Measurements from ENCODE around the gene PHTF1.
"Not testable (repeated sequence)": the region's sequence is repeated elsewhere in the genome, so short reads cannot be mapped to it uniquely, and the experiment has no call there.

The PHTF1 gene

GRCh38 chr1:113770031-113770430 lies 10.7 kb upstream of the PHTF1 start:
- no peak for FAIRE-seq

DNA sequence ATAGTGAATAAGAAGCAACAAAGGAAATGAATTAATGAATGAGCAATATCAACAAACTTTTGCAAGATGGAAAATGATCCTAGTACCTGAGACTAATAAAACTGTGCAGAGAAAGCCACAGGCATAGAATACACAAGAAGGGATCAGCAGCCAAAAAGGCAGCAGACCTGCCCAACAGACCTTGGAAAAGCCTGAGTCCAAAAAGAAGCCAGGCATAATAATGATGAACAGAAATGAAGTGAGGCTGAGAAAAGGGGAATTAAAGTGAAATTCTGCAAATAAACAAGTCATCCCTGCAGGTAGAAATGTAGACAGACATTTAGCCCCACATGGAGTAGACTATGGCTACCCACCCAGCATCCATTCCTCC lies 10.3 kb upstream of the PHTF1 start:
- FAIRE-seq = no peak

- FAIRE-seq = no peak
These were observed 9.8 kb upstream of the PHTF1 start for GRCh38 chr1:113768916-113769600.

DNA sequence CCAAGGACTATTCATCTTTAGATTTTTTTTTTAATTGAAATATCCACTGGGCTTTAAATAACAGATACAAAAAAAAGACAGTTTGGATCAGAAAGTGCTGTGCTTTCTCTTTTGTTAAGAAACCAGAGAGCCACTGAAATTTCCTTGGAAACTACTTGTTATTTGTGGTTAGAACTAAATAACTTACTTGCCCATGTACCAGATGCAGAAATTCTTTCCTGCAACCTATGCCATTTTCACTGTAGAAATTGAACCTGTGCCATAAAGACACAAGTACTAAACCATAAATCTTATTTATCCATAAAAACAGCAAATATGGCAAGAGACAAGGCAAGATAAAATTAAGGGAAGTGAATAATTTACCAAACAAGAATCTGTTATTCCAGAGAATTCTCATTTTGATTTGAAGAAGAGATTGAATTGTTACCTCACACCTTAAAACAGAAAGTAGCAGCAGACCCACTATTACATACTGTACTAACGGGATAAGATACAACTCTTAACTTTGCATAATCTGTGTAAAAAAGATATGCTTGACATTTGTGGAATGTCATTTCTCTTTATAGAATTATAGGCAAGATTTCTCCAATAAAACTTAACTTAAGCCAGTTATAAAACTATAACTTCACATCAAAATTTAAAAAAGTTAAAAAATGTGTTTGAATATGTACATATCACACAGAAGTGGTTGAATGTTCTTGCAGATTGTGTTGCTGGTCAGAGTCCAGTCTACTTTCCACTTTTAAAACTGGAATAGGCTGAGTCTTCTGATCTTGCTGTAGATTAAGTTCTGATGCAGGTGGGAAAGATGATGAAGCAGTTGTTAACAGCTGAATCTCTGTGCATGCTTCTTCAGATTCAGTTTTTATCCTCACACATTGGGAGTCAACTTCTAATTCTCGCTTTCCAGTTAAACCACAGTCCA lies 6.3 kb upstream of the PHTF1 start:
- FAIRE-seq = no peak

- no peak for FAIRE-seq
These were observed 4.4 kb upstream of the PHTF1 start for GRCh38 chr1:113763661-113764060.

DNA sequence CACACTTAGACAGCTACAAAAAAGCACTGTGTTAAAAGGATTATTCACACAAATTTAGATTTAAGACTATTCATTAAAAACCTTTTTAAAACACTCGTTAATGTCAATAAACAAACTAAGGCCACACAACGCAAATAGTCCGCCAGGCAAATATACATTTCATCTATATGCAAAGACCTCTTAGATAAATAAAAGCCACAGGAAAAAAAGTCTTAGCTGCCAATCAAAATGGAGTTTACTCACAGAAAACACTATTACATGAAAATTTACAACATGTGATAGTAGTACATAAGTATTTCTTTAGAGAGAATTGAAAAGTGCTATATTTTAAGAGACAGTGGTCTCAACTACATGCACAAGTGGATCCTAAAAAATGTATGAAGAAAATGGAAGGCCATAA lies 2.7 kb upstream of the PHTF1 start:
- FAIRE-seq = peak; percentile 51

DNA sequence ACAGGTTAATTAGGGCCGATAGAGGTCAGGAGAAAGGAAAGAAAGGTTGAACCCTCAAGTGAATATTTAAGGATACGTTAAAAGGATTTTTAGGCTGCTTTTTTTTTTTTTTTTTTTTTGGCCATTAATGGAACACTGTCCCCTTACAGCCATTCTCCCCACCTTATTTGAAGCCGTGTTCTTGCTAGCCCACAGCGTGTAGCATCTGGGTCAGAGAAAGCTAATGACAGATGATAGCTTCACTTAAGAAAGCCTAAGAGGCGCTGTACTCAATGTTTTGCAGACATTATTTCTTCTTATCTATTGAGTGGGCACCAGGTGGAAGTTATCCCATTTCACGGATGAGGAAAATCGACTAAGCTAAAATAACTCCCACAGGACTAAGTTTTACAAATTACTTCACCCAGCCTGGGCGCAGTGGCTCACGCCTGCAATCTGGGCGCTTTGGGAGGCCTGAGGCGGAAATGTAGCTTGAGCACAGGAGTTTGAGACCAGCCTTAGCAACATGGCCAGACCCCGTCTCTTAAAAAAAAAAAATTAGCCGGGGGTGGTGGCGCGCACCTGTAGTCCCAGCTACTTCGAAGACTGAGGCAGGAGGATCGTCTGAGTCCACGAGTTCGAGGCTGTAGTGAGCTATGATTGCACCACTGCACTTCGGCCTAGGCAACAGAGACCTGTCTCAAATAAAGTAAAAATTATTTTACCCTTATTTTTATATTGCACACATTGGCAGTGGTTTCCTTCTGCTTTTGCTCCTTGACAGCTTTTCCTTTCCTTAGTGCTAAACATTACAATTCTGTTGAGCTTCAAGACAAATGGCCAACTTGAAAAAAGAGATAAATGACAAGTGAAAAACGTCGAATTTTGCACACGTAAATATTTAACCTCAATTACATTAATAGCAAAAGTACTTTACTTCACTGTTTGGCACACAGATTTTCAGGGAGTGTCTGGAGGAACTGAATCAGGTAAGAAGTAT lies 1.1 kb upstream of the PHTF1 start:
- no peak for FAIRE-seq

DNA sequence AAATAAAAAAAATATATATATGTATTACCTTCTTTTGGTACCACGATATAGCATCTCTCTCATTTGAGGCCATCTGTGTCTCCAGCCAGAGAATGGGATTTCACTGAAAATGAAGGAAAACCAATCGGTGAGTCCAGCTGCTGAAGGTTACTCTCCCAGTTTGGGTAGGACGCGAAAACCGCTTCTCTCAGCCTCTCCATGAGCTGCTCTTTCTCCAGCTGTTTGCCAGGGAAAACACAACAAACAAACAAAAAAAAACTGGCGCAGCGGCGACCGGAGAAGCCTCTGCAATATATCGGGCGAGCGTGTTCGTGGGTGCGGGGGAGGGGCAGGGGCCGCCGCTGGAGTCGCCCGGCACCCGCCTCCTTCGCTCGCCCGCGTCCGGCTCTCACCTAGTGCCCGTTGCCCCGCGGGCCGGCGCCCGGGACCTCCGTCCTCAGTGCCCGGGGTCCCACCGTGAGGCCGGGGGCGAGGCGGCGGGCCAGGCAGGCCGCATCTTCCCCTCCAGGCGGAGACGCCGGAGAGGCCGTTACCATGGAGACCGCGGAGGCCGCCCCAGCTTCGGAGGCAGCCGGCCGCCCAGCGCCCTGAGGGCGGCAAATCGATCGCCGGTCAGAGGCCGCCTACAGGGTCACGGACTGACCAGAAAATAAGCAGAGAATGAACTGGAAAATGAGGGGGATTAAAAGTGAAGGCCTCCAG lies 504 bp downstream of the PHTF1 start:
- FAIRE-seq = no peak

DNA sequence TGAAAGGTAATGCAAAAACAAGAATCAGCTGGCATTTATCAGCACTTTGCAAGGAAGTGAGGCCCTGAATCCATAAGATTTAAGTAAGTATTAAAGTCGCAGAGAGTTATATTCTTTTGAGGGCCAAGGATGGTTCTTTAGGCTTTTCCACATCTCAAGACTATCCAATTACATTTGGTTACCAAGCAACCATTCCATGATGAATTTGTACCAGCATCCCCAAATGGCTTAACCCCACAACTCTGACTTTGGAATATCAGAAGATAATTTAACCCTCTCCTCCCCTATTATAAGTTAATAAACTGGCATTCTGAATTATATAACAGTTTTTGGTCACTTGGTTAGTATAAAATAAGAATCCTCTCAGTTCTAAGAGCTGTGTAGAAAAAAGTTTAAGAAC lies 2.8 kb downstream of the PHTF1 start:
- FAIRE-seq = no peak

- FAIRE-seq = not testable (repeated sequence)
These were observed 6.0 kb downstream of the PHTF1 start for GRCh38 chr1:113753333-113753732.

DNA sequence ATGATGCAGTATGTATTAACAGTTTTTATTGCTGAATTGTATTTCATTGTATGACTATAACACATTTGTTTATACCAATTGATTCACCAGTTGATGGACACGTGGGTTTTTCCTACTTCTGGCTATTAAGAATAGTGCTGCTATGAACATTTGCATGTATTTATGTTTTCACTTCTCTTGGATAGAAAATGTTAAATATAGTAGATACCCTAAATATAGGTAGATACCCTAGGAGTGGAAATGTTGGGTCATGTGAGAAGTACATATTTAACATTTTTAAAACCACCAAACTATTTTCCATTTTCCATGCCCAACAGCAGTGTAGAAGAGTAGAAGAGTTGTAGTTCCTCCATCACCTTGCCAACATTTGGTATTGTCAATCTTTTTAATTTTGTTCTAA lies 7.8 kb downstream of the PHTF1 start:
- FAIRE-seq = no peak

DNA sequence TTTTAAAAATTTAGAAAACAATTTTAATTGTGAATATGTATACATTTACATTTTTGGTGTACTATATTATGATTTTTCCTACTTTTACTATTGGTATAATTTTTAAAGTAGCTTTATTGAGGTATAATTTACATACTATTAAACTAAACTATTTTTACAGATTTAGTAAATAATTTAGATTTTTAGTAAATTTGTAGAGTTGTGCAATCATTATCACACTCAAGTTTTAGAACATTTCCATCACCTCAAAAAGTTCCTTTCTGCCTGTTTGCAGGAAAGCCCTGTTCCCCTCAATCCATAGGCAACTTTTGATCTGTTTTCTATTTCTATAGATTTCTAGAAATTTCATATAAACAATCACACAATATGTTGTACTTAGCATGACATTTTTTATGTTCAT lies 8.2 kb downstream of the PHTF1 start:
- FAIRE-seq = no peak

- FAIRE-seq = no peak
These were observed 9.9 kb downstream of the PHTF1 start for GRCh38 chr1:113749402-113749801.

DNA sequence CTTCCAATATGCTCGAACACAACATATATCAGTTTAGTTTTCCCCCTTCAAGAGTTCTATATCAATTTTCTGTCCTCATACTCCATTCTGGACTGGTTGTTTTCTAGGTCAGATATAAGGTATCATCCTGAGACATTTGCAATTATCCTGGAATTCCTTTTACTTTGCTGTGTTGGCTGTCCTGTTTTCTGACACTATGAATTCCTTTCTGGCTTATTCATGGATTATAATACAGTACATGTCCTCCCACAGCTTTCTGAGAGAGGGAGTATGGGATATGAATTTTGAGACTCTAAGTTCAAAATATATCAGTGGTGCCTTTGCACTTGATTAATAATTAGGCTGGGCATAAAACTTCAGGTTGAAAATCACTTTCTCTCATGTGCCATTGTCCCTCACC lies 11.9 kb downstream of the PHTF1 start:
- no peak for FAIRE-seq

DNA sequence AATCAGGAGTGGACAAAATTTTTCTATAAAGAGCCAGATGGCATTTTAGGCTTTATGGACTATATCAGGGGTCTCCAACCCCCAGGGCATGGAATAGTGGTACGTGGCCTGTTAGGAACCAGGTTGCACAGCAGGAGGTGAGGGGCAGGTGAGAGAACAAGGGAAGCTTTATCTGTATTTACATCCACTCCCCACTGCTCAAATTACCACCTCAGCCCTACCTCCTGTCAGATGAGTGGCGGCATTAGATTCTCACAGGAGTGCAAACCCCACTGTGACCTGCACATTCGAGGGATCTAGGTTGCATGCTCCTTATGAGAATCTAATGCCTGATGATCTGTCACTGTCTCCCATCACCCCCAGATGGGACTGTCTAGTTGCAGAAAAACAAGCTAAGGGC lies 13.9 kb downstream of the PHTF1 start:
- no peak for FAIRE-seq

DNA sequence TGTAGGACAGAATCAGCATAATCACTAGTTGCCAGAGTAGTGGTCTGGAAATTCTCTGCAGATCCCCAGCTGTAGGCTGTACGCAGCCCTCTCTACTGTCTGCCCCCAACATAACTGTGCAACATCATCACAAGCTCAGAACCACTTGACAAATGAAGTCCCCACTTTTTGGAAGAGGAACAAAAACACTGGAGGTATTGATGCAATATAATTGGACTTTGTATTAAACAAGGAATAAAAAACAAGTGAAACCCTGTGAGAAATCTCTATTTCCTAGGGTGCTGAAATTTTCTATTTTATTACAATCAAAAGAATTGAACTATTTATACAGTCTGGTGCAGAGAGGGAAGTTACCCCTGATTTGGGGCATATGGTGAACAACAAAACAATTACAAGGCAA lies 15.2 kb downstream of the PHTF1 start:
- FAIRE-seq = no peak

DNA sequence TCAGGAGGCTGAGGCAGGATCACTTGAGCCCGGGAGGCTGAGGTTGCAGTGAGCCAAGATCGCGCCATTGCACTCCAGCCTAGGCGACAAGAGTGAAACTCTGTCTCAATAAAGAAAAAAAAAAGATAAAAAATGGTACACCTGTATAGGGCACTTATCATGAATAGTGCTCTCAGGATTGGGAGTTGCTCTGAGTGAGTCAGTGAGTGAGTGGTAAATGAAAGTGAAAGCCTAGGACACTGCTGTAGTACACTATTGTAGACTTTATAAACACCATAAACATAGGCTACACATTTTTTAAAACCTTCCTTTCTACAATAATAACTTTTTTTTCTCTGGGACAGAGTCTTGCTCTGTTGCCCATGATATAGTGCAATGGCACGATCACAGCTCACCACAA lies 16.8 kb downstream of the PHTF1 start:
- FAIRE-seq = no peak

GRCh38 chr1:113734357-113735055 lies 24.8 kb downstream of the PHTF1 start:
- no peak for FAIRE-seq

- FAIRE-seq = no peak
These were observed 26.5 kb downstream of the PHTF1 start for GRCh38 chr1:113732802-113733201.

GRCh38 chr1:113721010-113721409 lies 38.3 kb downstream of the PHTF1 start:
- FAIRE-seq = no peak

DNA sequence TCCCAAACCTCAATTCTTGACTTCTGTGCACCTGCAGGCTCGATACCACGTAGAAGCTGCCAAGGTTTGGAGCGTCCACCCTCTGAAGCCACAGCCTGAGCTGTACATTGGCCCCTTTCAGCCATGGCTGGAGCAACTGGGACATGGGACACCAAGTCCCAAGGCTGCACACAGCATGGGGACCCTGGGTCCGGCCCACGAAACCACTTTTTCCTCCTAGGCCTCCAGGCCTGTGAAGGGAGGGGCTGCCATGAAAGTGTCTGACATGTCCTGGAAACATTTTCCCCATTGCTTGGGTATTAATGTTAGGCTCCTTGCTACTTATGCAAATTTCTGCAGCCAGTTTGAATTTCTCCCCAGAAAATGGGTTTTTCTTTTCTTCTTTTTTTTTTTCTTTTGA lies 40.7 kb downstream of the PHTF1 start:
- not testable (repeated sequence) for FAIRE-seq

- not testable (repeated sequence) for FAIRE-seq
These were observed 41.8 kb downstream of the PHTF1 start for GRCh38 chr1:113717506-113717905.
